SK-N-SH (cell line): Measurements from ENCODE around the gene RELN.

Source experiments
- CTCF ChIP-seq: fragments of 200-600 bp; sonication (generic); IDR thresholded peaks from 2 replicates; pipeline ENCODE4 v1.6.1; 2017; ENCODE audit warnings: antibody characterized with exemption, mild to moderate bottlenecking, moderate library complexity
- FOSL2 ChIP-seq: IDR thresholded peaks from 2 replicates; pipeline ENCODE4 v1.4.0; 2012; ENCODE audit warnings: low read depth, mild to moderate bottlenecking, moderate library complexity, borderline replicate concordance
- GATA2 ChIP-seq: sonication (generic); formaldehyde crosslinking; IDR thresholded peaks from 2 replicates; pipeline ENCODE4 v1.5.0; 2020; ENCODE audit warnings: mild to moderate bottlenecking, missing genetic modification reagents
- MAX ChIP-seq: IDR thresholded peaks from 2 replicates; pipeline ENCODE4 v1.4.0; 2012; ENCODE audit warnings: low read depth
- REST ChIP-seq: IDR thresholded peaks from 2 replicates; pipeline ENCODE4 v1.6.1; 2012; ENCODE audit warnings: mild to moderate bottlenecking, low read depth, low read length, moderate library complexity
- RFX5 ChIP-seq: IDR thresholded peaks from 2 replicates; pipeline ENCODE4 v1.6.1; 2012; ENCODE audit warnings: mild to moderate bottlenecking, improper control_type of control experiment, low read length
- SMC3 ChIP-seq: IDR thresholded peaks from 2 replicates; pipeline ENCODE4 v1.6.1; 2012; ENCODE audit warnings: low read depth, low read length, improper control_type of control experiment
- TAF1 ChIP-seq: IDR thresholded peaks from 2 replicates; pipeline ENCODE4 v1.6.1; 2012; ENCODE audit warnings: low read depth, mild to moderate bottlenecking, low read length, moderate library complexity, borderline replicate concordance
- TCF12 ChIP-seq: IDR thresholded peaks from 2 replicates; pipeline ENCODE4 v1.4.0; 2012

- no peak for TF ChIP-seq TAF1
- TF ChIP-seq CTCF, result no peak
- no peak for TF ChIP-seq MAX
- TF ChIP-seq REST, result no peak
- no peak for TF ChIP-seq FOSL2
- no peak for TF ChIP-seq GATA2 (CRISPR knock-in tag)
- TF ChIP-seq SMC3, result no peak
- no peak for TF ChIP-seq RFX5
- TF ChIP-seq TCF12, result no peak
These were observed 522.6 kb downstream of the RELN start for GRCh38 chr7:103466814-103467213.
